ENCODE results near the gene ZCCHC3. TPM values are rescaled to one million over a fixed set of nuclear protein-coding genes. Genes with fewer than 3 reads are reported as not detected.

The ZCCHC3 gene
- total RNA-seq, 2 donors from 2014 or later, result 13.7 to 15.6 TPM

DNA sequence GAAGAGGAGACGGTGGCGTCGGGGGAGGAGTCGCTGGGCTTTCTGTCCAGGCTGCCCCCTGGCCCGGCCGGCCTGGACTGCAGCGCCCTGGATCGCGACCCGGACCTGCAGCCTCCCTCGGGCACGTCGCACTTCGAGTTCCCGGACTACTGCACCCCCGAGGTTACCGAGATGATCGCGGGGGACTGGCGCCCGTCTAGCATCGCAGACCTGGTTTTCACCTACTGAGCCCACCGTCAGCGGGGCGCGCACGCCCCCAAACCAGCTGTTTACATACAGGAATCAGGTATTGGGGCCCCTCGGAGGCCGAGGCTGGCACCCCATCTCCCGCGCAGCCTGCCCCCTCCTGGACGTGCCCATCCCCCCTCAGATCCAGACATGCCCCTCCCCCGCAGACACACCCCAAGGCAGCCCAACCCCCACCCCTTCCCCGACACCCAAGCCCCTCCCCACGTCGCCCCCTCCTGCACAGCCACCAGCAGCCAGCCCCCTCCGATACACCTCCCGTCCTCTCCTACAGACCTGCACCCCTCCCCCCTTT, 29.3 kb downstream of the ZCCHC3 start:
- no peaks in the 10 kb centered on the region for H3K27me3 ChIP-seq
- DNase-seq, result no peak
- H3K36me3 ChIP-seq, result no peaks in the 10 kb centered on the region
- TF ChIP-seq, protein P1, sequence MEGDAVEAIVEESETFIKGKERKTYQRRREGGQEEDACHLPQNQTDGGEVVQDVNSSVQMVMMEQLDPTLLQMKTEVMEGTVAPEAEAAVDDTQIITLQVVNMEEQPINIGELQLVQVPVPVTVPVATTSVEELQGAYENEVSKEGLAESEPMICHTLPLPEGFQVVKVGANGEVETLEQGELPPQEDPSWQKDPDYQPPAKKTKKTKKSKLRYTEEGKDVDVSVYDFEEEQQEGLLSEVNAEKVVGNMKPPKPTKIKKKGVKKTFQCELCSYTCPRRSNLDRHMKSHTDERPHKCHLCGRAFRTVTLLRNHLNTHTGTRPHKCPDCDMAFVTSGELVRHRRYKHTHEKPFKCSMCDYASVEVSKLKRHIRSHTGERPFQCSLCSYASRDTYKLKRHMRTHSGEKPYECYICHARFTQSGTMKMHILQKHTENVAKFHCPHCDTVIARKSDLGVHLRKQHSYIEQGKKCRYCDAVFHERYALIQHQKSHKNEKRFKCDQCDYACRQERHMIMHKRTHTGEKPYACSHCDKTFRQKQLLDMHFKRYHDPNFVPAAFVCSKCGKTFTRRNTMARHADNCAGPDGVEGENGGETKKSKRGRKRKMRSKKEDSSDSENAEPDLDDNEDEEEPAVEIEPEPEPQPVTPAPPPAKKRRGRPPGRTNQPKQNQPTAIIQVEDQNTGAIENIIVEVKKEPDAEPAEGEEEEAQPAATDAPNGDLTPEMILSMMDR (IDR thresholded peaks at IDR 0.05), result no peak
- no peaks in the 10 kb centered on the region for H3K9me3 ChIP-seq
- intact Hi-C loops (cut with DNase I), result loop anchor here (10.0 kb wide), 1 partner anchor 52 kb away; no protein-coding TSS in a partner anchor
- no peaks in the 10 kb centered on the region for H3K4me1 ChIP-seq
- H3K4me3 ChIP-seq, result peak overlapping the region; percentile 59
- H3K27ac ChIP-seq, result peak overlapping the region; percentile 81
- H3K9ac ChIP-seq (ENCODE audit: low read depth in 2 of 2, low read length in 2 of 2), result peak overlapping the region; percentile 66 to 74

DNA sequence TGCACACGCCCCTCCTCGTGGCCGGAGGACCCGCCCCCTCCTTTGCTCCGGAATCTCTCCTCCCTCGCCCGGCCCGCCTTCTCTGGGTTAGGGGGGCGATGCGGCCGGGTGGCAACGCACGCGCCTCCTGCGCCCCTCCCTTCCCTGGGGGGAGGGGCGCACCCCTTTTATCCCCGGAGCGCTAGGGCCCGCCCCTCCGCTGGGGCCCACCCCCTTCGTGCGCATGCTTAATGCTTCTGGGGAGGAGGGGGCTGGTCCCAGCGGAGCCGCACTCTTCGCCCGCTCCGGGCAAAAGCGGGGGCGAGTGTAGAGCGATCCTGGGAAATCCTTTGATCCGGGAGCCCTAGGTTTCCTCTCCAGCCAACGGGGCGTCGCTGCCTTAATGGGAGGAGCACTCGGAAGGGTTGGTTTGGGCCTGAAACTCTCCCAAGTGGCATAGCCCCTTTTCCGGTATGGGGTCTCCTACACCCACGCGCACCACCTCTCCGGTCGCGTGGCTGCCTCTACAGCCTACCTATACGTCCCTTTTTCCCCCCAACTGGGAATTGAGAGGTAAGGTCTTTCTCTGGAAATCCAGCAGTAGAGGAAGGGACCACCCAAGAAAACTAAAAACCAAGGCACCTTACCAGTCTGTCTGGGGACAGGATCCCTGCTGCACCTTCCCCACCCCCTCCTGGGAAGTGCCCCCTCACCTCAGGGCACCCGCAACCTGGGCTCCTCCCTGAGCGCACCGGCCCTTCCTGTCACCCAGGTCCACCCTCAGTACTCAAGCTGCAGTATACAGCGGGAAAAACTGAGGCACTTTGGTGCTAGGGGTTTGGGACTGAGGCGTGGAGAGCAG, 30.0 kb downstream of the ZCCHC3 start:
- TF ChIP-seq, protein P1 (IDR thresholded peaks at IDR 0.05), result no peak
- H3K27me3 ChIP-seq, result no peaks in the 10 kb centered on the region
- H3K4me3 ChIP-seq, result peak overlapping the region; percentile 59
- no peaks in the 10 kb centered on the region for H3K4me1 ChIP-seq
- intact Hi-C loops (cut with DNase I), result loop anchor here (10.0 kb wide), 1 partner anchor 53 kb away; no protein-coding TSS in a partner anchor
- peak overlapping the region; percentile 59 to 67 for H3K9ac ChIP-seq (ENCODE audit: low read depth in 2 of 2, low read length in 2 of 2)
- H3K36me3 ChIP-seq, result no peaks in the 10 kb centered on the region
- H3K9me3 ChIP-seq, result no peaks in the 10 kb centered on the region
- peak overlapping the region; percentile 31 for H3K27ac ChIP-seq
- DNase-seq, result peak; percentile 79

DNA sequence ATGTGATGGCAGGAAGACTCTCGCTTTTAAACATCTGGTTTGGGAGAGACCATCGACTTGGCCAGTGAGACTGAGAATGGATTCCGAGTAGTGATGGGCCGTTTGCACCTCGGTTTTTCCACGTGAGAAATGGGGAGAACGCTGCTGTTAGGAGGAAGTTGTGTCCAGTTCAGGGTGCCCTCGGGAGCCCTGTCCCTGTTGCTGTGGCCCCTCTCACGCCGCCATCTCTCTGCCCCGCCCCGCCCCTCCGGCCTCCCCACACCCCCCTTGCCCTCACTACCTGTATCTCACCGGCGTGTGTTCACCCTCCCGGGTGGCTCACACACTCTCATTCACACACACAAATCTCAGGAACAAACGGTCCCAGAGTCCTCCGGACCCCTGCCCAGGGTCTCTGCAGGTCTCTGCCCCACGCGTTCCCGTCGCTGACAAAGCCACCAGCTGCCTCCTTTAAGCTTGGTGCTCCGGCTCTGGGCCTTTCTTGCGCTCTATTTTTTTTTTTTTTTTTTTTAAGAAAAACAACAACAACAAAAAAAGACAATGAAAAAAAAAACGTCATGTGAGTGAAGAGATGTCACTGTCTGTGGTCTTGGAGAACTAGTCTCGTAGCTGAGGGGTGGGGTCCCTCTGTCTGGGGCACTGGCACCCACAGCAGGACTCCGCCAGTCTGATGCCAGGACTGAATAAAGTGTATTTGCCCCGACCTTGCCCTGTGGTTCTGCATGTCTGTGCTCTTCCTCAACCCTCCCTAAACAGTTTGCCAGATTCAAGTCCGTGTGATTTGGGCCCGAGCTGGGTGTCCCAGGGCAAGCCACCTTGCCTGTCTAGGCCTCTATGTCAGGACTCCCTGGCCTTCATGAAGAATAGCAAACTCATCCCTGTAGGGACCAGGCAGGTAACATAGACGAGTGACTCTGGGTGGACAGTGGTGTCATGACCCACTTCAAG, 30.9 kb downstream of the ZCCHC3 start:
- H3K27me3 ChIP-seq, result no peaks in the 10 kb centered on the region
- H3K4me3 ChIP-seq, result peak overlapping the region; percentile 59
- H3K9ac ChIP-seq (ENCODE audit: low read depth in 2 of 2, low read length in 2 of 2), result peak overlapping the region in 1 of 2 donors; percentile 59
- H3K9me3 ChIP-seq, result no peaks in the 10 kb centered on the region
- peak overlapping the region; percentile 31 for H3K27ac ChIP-seq
- TF ChIP-seq, protein P1 (IDR thresholded peaks at IDR 0.05), result no peak
- intact Hi-C loops (cut with DNase I), result loop anchor here (10.0 kb wide), 1 partner anchor 54 kb away; no protein-coding TSS in a partner anchor
- DNase-seq, result no peak
- no peaks in the 10 kb centered on the region for H3K36me3 ChIP-seq
- no peaks in the 10 kb centered on the region for H3K4me1 ChIP-seq

DNA sequence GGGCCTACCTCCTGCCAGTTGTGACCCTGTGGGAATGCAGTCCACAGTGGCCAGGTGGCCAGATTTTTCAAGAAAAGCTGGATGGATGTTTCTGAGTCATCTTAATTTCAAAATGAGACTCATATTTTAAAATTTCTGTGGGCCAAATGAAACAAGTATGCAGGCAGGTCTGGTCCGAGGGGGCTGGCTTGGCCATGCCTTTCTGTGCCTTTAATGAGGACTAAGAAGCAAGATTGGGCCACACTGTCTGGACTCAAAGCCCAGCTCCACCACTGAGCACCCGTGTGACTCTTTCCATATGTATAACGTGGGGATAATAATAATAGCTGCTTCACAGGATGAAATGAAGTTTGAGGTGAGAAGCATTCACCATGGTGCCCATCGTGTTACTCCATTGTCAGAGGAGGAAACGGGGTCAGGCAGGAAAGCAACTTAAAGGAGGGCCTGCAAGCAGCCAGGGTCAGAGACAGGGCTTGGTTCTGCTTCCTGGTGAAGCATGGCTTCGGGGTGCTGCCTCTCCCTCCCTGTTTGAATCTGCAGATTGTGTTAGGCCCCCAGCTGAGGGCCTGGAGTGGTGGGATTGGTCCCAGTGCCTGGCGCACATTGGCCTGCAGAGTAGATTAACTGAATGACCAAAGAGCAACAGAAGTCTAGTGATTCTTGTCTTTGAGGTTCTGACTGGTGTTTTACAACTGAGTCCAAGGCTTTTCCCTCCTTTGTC, 31.8 kb downstream of the ZCCHC3 start:
- Histone ChIP-seq H3K4me3 (no peak overlapping the region), H3K36me3 (no peaks in the 10 kb centered on the region), H3K9ac (ENCODE audit: low read depth in 2 of 2, low read length in 2 of 2) (no peak overlapping the region), H3K4me1 (no peaks in the 10 kb centered on the region), H3K9me3 (no peaks in the 10 kb centered on the region), H3K27me3 (no peaks in the 10 kb centered on the region), H3K27ac (no peak overlapping the region)
- TF ChIP-seq, protein P1 (IDR thresholded peaks at IDR 0.05), result no peak
- no peak for DNase-seq
- intact Hi-C loops (cut with DNase I), result loop anchor here (10.0 kb wide), 1 partner anchor 54 kb away; no protein-coding TSS in a partner anchor

All from colonic mucosa (tissue), 4 donors.